ENCODE measurements around the gene ASAP2.

Gene ASAP2

DNA sequence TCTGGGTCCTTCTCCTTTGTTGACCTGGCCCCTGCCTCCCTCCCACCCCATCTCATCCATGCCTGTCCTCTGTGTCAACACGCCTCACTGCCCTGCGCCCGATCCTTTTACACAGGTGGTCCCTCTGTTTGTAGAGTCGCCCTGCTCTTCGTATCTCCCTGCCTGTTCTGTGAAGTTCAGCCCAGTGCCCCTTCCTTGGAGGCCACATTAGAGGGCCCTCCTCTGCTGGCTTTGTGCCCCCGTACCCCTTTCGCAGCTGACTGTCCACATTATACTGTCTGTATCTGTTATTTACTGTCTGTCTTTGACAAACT is 25.5 kb downstream of the ASAP2 start:
- DNase-seq, result no peak

DNA sequence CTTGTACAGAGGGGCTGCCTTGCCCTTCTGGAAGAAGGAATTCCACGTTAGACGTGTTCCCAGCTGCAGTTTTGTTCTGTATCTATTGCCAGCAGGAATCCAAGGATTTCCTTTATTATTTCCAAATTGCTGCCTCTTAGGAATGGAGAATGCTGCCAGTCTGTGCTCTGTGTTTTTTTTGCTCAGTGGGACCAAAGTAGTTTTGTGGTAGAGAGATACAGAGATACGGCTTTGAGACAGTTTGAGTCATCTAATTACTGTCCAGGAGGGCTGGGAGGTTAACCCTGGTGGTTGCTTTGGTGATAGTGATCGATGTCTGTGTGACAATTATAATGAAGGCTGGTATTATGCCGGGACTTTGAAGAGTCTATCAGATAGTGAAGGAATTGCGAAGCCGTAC is 26.3 kb downstream of the ASAP2 start:
- no peak for DNase-seq

DNA sequence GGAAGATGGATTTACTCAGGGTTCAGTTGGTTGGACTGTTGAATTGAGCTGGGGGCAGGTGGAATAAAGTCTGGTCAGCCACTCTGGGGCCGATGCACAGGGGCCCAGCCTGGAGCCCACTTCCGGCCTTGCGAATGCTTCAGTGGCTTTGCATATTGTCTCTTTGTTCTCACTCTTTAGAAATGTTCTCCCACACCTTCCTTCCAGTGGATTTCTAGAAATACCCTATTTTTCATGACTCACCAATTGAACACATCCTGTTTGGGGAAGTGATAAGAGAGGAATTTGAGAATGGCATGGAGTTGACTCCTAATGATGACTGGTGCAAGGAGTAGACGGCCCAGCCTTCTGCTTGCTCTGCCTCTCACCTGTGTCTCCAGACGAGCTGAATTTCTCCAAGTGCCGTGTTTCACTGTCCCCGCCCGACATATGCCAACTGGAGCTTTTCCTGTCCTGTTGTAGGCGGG is 28.1 kb downstream of the ASAP2 start:
- no peak for DNase-seq

DNA sequence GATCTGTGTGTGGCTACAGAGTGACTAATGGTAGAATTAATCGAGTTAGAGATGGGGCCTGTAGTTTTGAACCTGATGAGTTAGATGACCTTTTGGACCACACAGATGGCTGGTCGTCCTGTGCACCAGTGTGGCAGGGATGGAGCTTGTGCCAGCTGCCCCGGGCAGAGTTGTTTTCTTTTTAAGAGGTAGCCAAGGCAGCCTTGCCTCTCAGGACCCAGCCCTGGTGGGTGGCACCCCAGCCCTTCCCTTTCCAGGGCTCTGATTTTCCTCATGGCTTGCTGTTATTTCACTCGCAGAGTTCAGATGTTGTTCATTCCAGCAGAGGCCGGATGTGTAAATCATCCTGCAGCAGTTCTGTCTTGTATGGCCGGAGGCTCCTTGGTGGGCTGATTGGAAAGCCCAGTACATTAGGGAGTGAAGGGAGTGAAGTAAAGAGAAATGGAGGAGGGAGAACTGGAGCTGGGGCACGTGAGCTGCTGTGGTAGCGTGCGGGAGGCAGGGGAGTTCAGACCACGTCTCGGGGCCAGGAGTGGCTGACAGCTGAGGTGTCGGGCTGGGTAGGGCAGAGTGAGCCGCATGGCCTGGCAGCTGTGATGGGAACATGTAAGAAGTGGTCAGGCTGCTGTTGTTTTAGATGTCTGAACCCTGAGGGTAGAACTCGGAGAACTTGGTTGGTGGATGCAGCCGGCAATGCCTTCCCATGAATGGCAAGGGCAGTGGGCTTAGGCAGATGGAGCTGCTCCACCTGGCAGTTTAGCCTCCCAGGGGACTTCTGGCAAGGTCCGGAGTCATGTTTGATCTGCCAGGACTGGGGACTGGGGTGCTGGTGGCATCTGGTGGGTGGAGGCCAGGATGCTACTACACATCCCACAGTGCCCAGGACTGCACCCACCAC is 28.8 kb downstream of the ASAP2 start:
- DNase-seq, result no peak

DNA sequence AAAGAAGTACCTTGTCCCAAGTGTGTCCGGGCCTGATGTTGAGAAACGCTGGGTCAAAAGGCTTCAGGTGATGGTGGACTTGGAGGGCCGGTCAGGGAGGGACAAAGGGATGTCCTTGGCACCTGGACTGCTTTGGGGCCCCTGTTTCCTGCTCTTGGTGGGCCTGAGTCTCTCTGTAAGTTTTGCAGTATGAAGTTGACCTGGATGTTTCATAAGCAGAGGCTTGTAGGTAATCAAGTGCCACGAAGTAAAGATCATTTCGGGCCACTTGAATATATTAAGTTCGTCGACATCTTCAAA is 29.4 kb downstream of the ASAP2 start:
- no peak for DNase-seq

DNA sequence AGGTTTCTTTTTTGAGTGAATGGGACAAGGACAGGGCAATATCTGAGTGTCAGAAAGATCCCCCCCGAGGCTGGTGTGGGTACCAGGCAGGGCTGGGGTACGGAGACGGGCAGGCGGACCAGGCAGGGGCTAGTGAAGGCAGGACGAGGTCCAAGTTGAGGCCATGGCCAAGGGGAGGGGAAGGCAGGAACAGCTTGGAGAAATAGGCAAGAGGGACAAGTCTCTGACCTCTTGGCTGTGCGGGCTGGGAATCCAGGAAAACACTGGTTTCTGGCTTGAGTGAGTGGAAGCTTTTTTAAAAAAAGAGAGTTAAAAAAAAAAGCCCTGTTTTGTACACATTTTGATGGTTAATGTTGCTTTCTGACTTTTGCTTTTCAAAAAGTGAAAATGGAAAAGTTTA is 30.3 kb downstream of the ASAP2 start:
- no peak for DNase-seq

DNA sequence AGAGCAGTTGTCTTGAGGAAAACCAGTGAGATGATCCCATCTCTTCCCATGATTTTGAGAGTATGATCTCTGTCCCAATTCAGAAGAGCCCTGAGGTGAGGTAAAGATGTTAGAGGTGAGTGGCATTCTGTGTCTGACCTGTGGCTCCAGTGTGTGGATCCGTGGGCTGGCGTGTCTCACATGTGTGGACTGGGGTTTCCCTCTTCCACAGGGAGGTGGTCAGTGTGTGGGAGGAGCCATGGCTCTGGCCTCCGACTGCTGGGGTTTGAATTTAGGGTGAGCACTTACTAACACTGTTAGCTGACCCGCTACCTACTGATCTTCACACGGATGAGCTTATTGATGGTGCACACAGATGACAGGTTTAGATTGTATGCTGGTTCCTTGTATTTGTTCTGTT is 31.2 kb downstream of the ASAP2 start:
- no peak for DNase-seq

DNA sequence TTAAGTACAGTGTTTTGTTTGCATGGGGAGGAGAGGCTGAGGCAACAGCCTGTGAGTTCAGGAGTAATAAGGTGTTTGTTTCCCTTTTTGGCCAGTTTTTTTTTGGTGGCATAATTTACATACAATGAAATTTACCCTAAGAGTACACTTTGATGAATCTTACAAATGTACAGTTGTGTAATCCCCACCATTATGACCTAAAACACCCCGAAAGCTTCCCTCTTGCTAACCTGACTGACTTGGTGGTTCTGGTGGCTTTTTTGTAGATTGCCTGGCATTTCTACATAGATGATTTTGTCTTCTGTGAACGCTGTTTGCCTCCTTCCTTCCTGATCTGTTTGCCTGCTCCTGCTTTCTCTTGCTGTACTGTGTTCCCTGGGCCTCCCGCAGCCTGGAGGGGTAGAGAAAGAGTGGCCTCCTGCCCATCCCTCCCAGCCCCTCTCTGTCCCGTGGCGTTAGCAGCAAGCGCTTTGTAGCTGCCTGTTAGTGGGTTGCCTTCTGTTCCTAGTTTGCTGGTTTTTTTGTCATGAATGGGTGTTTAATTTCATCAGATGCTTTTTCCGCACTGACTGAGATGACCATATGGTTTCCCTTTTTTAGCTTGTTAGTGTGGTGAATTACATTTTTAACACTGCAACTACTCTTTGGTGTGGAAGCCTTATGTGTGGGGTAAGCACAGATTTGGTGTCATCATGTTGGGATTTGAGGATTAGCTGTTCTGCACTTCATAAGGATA is 32.1 kb downstream of the ASAP2 start:
- no peak for DNase-seq

DNA sequence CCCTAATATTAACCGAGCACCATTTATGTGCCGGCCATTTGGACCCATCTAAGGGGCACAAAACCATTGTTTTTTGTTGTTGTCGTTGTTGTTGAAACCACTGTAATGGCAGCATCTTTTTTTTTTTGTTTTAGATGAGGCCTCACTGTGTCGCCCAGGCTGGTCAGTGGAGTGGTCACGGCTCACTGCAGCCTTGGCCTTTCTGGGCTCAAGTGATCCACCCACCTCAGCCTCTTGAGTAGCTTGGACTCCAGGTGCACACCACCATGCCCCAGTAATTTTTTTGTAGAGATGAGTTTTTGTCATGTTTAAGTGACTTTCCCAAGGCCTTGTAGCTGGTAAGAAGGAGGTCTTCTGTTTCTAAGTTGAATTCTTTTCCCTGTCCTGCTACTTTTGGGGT is 33.0 kb downstream of the ASAP2 start:
- no peak for DNase-seq

DNA sequence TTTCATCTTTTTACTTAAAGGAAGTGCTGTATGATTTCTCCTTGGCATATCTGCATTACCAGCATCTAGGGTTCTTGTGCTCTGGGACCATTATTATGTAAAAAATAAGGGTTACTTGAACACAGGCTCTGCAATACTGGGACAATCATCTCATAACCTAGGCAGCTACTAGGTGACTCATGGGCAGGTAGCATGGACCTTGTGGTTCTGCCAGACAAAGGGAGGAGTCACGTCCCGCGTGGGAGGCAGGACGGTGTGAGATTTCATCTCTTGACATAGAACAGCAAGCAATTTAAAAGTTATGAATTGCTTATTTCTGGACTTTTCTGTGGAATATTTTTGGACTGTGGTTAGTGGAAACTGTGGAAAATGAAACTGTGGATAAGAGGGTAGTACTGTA is 34.1 kb downstream of the ASAP2 start:
- DNase-seq, result no peak

DNA sequence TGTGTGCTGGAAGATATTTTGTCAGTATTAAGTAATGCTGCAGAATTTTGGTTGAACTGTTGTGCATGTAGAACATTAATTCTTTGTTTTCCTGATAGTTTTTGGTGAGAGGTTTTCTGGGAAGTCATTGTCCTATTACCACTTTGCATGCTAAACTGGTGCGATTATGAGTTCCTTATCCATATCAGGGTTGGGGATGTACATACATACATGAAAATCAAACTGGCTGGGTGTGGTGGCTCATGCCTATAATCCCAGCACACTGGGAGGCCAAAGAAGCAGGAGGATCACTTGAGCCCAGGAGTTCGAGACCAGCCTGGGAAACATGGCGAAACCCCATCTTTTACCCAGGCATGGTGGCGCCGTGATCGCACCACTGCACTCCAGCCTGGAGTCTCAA is 34.6 kb downstream of the ASAP2 start:
- DNase-seq, result no peak

DNA sequence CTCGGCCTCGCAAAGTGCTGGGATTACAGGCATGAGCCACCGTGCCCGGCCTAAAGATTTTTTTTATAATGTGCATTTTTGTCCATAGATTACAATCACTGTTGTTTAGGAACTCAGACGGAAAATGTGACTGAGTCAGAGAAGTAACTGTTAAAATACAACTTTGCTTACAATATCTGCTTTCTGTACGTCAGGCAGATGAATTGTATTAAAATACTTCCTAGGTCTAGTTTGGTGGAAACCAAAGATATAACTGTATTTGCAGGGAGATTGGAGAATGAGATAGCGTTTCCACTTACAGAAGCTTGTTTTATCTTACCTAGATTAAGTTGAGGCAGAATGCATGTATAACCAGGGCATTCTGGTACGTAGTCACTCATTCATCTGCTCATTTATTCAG is 36.7 kb downstream of the ASAP2 start:
- no peak for DNase-seq

DNA sequence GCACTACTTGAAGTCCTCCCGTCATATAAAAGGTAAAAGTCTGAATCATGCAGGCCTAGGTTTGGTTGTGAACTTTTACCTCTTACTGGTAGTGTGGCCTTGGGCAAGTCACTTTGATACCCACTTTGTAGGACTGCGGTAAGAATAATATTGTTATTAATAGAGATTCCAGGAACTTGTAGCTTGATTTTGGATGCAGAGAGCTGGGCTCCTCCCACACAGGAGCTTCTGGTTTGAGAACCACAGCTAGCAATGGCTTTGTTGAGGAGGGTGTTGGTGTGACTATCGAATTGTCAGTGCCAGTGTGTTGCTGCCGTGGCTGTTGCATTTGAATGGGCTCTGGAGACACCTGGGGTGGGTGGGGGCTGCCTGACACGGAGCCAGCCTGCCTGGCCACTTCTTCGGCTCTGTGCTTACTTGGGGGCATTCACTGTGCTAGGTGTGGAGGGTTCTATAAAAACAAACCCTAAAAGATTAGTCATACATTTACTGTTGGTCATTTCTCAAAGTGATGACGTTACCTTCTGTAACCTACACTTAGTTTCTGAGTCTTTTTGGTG is 38.5 kb downstream of the ASAP2 start:
- no peak for DNase-seq

DNA sequence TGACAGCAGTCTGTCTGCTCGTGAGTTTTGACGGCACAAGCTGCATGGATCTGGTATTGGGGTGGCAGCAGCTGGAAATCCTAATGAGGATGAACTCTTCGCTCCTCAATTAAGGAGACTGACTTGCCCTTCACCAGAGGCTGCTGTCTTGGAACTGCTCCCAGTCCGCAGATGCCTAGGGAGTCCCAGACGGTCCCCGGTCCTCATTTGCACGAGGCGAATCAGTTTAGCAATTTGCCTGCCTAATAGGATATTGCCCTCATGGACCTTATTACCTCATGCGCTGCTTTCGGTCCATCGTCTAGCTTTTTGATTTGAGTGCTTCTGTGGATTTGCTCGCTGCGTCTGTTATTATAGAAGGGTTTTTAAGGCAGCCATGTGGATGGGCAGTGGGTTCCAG is 40.6 kb downstream of the ASAP2 start:
- no peak for DNase-seq

DNA sequence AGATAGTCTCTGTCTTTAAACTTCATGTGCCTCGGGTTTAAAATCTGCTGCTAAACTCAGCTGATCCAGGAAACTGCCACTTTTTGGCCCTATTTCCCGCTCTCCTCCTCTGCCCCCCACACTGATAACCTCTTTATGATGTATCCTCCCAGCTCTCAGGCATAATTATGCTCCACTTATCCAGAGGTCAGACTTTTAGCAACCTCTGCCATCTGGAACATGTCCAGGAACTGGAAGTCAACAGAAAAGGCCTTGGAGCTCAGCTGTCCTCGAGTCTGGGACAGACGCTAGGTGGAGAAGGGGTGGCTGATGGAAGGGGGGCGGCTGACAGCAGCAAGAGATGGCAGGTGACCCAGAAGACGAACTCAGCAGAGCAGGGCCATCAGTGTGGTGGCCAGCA is 41.2 kb downstream of the ASAP2 start:
- no peak for DNase-seq

DNA sequence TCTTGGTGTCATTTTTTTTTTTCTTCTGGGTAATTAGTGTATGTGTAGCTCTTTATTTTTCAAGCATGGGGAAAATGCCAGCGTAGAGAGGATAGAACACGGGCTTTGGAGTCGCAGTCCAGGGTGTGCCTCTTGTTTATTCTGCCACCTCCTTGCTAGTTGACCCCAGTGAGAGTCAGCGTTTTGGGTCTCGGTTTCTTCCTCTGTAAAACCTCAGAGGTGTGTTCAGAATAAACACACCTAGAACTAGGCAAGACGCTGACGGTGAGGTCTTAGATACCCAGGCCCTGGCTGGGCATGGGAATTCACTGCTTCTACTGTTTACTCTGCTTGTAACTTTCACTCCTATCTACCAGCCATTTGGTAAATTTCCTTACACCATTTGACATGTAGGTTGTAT is 41.8 kb downstream of the ASAP2 start:
- no peak for DNase-seq

DNA sequence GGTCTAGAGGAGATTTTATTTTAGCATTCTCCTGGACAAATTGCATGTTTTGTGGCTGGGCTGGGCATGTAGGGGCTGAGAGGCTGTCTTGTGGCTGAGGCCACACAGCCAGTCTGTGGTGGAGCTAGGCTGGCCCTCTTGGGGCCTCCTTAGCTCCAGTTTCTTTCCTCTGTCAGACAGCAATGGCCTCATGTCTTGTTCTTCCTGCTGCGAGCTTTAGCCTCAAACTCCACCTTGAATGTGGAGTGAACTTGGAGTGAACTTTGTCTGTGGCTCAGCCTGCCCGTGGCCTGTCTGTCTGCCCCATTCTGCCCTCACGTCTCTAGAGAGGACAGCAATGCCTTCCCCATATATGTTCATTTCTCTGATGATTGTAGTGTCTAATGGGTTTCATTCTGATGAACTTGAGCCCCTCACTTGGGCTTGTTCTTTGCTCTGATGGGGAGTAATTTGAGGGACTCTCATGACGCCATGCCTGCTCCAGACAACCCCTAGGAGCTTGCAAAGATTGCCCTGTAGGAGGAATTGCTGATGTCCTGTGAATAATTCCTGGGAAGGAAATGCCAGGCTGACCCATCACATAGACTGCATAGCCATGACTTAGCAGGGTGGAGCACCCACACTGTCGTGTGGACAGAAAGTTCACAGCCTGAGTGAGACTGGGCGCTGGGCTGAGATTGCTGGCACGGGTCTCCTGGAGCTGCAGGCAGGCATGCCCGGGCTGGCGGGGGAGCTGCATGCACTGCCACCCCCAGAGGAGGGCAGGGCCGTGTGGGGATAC is 42.6 kb downstream of the ASAP2 start:
- no peak for DNase-seq

DNA sequence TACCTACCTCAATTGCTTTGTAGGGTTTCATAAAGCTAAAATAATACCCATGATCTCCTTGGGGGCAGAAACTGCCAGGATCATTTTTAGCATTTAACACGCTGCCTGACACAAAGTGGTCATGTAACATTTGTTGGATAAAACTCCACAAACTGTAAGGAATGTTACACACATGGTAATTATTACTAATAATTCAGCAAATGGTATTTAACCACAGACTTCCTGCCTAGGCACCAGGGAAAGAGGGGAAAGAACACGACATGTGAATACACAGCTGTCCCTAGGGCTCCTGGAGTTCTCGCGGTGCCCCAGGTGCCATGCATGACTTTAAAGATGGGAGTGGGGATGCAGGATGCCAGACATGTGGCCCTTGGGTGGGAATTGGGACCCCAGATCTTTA is 43.5 kb downstream of the ASAP2 start:
- DNase-seq, result no peak

DNA sequence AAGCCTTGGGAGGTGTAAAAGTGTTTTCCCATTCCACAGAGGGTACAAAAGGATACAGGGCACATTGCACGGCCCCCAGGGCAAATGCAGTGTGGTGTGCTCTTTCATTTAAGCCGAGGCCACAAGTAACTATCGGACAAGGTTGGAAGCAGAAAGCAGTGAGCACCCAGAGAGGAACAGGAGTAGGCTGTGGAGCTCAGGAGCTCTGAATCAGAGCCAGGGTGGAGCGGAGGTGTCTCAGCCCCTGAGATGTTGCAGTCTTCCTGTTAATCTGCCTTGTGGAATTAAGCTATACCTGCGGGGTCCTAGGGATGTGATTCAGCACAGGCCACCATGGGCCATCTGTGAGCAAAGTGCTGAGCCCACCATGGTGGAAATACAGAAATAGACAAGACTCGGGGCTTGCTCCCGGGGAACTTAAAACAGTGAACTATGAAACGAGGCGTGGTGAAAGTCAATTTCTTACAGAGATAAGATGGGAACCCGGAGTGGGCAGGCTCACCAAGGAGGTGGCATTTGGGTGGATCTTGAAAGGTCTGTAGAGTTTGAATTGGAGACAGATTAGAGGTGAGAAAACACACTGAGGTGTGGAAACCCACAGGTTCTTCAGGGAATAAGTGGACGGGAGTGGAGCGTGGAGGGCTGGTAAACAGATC is 44.0 kb downstream of the ASAP2 start:
- no peak for DNase-seq

DNA sequence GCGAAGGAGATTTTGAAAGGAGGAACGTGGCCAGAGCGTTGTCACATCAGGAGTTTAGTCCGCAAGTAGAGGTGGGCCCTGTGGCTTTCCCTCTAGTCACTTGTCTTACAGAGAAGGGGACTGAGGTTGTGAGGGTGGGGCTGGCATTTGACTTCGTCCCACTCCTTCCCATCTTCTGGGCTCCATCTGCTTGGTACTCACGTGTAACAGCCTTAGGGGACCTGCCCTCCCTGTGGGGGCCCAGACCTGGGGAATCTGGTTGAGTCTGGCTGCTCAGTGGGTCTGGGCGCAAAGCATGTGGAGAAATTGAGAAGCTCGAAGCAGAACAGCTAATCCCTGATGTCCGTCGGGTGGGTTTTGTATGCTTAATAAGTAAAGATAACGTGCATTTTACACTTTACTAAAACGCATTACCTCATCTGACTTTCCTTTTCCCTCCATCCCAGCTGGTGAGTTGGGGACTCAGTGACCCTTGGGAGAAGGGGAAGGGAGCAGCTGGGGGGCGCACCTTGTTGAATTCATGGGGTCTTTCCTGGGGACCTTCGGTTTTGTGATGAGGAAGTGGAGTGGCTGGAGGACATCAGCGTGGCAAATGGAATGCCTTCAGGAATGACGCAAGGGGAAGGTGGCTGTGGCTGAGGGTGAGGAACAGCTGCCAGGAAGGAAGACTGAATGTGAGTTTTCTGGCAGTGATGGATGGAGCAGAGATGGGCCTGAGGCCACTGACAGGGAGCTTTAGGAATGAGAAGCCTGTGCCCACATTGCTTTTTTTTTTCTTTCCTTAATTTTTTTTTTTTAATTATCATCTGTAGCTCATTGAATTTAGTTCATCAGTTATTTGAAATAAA is 44.8 kb downstream of the ASAP2 start:
- DNase-seq, result no peak

DNA sequence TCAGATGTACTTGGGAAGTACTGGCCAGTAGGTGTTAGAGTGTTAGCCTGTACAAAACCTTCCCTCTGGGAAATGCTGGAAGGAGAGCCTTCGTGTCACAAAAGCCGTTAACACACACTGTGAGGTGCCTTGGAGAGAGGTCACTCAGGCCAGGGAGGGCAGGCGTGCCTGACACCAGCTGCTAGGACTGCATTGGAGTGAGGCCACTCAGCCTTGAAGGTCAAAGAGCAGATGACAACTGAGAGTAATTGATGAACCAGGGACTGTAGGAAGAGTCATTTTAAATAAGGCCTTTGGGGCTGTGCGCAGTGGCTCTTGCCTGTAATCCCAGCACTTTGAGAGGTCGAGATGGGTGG is 45.4 kb downstream of the ASAP2 start:
- no peak for DNase-seq

DNA sequence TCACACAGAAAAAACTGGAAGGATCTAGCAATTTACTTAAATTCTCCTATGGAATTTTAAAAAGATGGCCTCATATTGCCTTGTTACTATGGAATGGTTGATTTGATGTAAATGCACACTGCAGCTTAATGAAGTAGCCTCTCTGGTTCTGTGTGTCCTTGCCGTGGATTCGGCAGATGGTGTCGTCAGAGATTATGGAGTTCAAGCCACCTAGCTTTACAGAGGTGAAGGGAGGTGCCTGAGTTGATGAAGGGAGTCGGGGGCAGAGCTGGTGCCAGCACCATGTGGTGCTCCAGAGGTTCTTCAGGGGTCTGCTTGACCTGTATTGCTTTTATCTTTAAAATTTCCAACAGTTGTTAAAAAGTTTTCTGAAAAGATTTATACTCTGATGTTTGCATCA is 48.8 kb downstream of the ASAP2 start:
- DNase-seq, result no peak
